Measurements from ENCODE around the gene FLT3LG. TPM values are rescaled to one million over a fixed set of nuclear protein-coding genes. Genes with fewer than 3 reads are reported as not detected.
"Not testable (repeated sequence)": the region's sequence is repeated elsewhere in the genome, so short reads cannot be mapped to it uniquely, and the experiment has no call there.

FLT3LG gene
- total RNA-seq, 4 donors from 2014 or later: 5.5 to 11.5 (median 10.4) TPM

DNA sequence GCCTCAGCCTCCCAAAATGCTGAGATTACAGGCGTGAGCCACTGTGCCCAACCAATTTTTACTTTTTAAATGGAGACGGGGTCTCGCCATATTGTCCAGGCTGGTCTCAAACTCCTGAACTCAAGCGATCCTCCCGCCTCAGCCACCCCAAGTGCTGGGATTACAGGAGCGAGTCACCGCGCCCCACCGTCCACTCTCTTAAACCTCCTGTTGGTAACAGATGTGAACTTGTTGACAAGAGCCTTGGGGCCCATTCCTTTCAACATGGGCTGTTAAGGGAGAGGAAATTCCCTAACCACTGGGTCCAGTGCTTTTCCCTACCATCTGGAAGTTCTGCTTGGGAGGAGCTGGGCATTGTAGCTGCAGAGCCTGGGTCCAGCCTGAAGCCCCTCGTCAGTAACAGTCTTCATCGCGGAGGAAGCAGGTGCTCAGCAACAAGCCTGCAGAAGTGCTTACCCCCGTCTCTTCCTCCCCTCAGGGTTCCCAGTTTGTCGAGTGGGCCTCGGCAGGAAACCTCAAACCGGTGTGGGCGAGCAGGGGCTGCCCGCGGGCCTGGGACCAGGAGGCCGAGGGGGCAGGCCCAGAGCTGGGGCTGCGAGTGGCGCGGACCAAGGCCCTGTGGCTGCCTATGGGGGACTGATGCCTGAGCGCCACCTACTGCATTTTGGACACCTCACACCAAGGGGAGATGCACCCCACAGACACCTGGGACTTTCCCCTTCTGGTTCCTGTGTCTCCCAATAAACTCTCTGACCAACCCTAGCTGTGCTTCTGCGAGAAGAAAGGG is 4.0 kb upstream of the FLT3LG start:
- Histone ChIP-seq H3K27ac (replicated peaks in 1 of 4) (peak overlapping the region; percentile 51 to 77 (median 63)), H3K4me1 (peaks cover 30 to 44% (median 40%) of the 10 kb centered on the region in 4 donors), H3K4me3 (no peak overlapping the region), H3K27me3 (no peaks in the 10 kb centered on the region), H3K36me3 (peaks cover 4 to 46% (median 14%) of the 10 kb centered on the region in 4 donors), H3K9me3 (no peaks in the 10 kb centered on the region)
- WGBS: 81% methylated on average over 25 of the region's 25 CpGs
- DNase-seq (ENCODE audit: extremely low spot score): no peak
- no peak for TF ChIP-seq POLR2A (IDR thresholded peaks at IDR 0.05; ENCODE audit: low read depth)
- TF ChIP-seq, protein P1, sequence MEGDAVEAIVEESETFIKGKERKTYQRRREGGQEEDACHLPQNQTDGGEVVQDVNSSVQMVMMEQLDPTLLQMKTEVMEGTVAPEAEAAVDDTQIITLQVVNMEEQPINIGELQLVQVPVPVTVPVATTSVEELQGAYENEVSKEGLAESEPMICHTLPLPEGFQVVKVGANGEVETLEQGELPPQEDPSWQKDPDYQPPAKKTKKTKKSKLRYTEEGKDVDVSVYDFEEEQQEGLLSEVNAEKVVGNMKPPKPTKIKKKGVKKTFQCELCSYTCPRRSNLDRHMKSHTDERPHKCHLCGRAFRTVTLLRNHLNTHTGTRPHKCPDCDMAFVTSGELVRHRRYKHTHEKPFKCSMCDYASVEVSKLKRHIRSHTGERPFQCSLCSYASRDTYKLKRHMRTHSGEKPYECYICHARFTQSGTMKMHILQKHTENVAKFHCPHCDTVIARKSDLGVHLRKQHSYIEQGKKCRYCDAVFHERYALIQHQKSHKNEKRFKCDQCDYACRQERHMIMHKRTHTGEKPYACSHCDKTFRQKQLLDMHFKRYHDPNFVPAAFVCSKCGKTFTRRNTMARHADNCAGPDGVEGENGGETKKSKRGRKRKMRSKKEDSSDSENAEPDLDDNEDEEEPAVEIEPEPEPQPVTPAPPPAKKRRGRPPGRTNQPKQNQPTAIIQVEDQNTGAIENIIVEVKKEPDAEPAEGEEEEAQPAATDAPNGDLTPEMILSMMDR (IDR thresholded peaks at IDR 0.05): peak in 1 of 3 experiments; percentile 4
- intact Hi-C loops (cut with DNase I): no loop called here

DNA sequence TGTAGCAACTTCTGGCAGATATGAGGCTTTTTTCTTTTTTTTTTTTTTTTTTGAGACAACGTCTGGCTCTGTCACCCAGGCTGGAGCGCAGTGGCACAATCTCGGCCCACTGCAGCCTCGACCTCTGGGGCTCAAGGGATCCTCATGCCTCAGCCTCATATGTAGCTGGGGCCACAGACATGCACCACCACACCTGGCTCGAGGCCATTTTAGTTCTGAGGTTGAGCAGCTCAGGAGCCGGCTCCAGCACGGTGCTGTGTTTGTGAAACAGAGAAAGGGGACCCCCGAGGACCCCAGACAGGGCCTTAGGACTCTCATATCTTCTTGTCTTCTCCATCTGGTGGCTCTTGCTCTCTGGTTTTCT is 3.4 kb upstream of the FLT3LG start:
- TF ChIP-seq, protein P1 (IDR thresholded peaks at IDR 0.05): no peak
- TF ChIP-seq EP300 (IDR thresholded peaks at IDR 0.05) (no peak), POLR2A (IDR thresholded peaks at IDR 0.05; ENCODE audit: low read depth) (no peak)
- WGBS: 71% methylated on average over 8 of the region's 8 CpGs
- DNase-seq (ENCODE audit: extremely low spot score): no peak
- Histone ChIP-seq H3K27ac (replicated peaks in 1 of 4) (peak overlapping the region in 1 of 4 donors; percentile 40), H3K36me3 (peaks cover 4 to 40% (median 9%) of the 10 kb centered on the region in 4 donors), H3K27me3 (no peaks in the 10 kb centered on the region), H3K4me3 (no peak overlapping the region), H3K4me1 (peaks cover 30 to 49% (median 46%) of the 10 kb centered on the region in 4 donors), H3K9me3 (no peaks in the 10 kb centered on the region)
- intact Hi-C loops (cut with DNase I): no loop called here

DNA sequence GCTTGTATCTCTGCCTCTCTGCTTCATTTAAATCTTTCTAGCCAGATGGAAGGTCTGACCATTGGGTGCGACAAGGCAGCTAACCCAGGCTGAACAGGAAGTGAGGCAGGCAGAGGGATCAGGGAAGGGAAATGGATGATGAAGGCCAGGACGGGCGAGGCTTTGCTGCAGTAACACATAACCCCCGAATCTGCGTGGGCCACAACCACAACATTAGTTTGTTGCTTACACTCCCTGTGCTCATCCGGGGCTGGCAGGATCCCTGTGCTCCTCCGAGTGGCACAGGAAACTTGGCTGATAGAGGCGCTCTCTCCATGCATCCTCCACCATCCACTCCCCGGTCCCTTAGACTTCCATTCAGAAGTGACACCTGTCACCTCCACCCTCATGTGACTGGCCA is 1.1 kb upstream of the FLT3LG start:
- WGBS: 73% methylated on average over 9 of the region's 9 CpGs
- DNase-seq (ENCODE audit: extremely low spot score): no peak
- TF ChIP-seq POLR2A (IDR thresholded peaks at IDR 0.05; ENCODE audit: low read depth) (no peak), POLR2AphosphoS5 (IDR thresholded peaks at IDR 0.05) (no peak), EP300 (IDR thresholded peaks at IDR 0.05) (no peak)
- TF ChIP-seq, protein P1 (IDR thresholded peaks at IDR 0.05): no peak
- Histone ChIP-seq H3K4me1 (peaks cover 30 to 60% (median 47%) of the 10 kb centered on the region in 4 donors), H3K27ac (replicated peaks in 1 of 4) (peak overlapping the region in 1 of 4 donors; percentile 87), H3K4me3 (no peak overlapping the region), H3K36me3 (peaks cover 0 to 18% (median 3%) of the 10 kb centered on the region in 4 donors), H3K27me3 (no peaks in the 10 kb centered on the region), H3K9me3 (no peaks in the 10 kb centered on the region)
- intact Hi-C loops (cut with DNase I): no loop called here

GRCh38 chr19:49473501-49473867 is 531 bp upstream of the FLT3LG start:
- intact Hi-C loops (cut with DNase I); H3K9me3 ChIP-seq; DNase-seq (ENCODE audit: extremely low spot score); H3K27me3 ChIP-seq: not testable (repeated sequence)
- Histone ChIP-seq H3K27ac (replicated peaks in 1 of 4) (peak overlapping the region; percentile 82 to 87 (median 86)), H3K4me1 (peaks cover 30 to 60% (median 47%) of the 10 kb centered on the region in 4 donors), H3K36me3 (peaks cover 0 to 18% (median 3%) of the 10 kb centered on the region in 4 donors), H3K4me3 (peak overlapping the region; percentile 62 to 86 (median 73))
- WGBS: 75% methylated on average over 9 of the region's 9 CpGs

GRCh38 chr19:49474542-49474924 is 518 bp downstream of the FLT3LG start:
- 10% methylated on average over 10 of the region's 11 CpGs for WGBS
- intact Hi-C loops (cut with DNase I): no loop called here

More at GRCh38 chr19:49474542-49474924, 518 bp downstream of the FLT3LG start:
- H3K4me3 ChIP-seq: peak overlapping the region; percentile 62 to 86 (median 73)
- no peak for DNase-seq (ENCODE audit: extremely low spot score)
- TF ChIP-seq POLR2AphosphoS5 (IDR thresholded peaks at IDR 0.05) (no peak), EP300 (IDR thresholded peaks at IDR 0.05) (no peak), POLR2A (IDR thresholded peaks at IDR 0.05; ENCODE audit: low read depth) (no peak)
- TF ChIP-seq, protein P1 (IDR thresholded peaks at IDR 0.05): no peak
- peaks cover 0 to 9% (median 2%) of the 10 kb centered on the region in 4 donors for H3K36me3 ChIP-seq
- H3K9me3 ChIP-seq: no peaks in the 10 kb centered on the region
- H3K27me3 ChIP-seq: no peaks in the 10 kb centered on the region
- peaks cover 25 to 54% (median 46%) of the 10 kb centered on the region in 4 donors for H3K4me1 ChIP-seq
- H3K27ac ChIP-seq (replicated peaks in 1 of 4): peak overlapping the region; percentile 82 to 87 (median 86)

Data from esophagus muscularis mucosa (tissue), 4 donors.